Measurements from ENCODE around the gene TRIM42. TPM values are rescaled to one million over a fixed set of nuclear protein-coding genes. Genes with fewer than 3 reads are reported as not detected.

The TRIM42 gene
- polyA plus RNA-seq, result not detected in 2 replicates
- polyA minus RNA-seq, result not detected in 2 replicates

DNA sequence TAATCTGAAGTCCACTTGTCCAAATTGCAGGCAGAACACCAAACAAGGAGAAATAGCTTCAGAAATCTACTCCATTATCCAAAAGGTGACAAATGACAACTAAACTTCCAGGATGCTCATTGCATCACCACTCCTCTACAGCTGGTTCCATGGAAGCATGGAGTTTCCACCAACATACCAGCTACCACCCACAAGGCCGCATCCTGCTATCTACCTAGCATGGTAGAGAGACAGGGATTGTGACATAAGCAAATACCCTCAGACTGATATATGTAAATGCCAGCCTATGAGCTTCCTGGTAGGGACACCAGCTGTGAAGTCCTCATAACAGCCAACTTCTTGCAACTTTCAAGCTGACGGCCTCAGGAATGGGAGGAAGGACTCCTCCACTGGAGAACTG lies at the start of gene TRIM42:
Gene TRIM42 (plus strand): TSS at position 301 of the 400 bp plus-strand sequence. CDS start 166 bp downstream, outside the sequence.
- TF ChIP-seq, protein P1, sequence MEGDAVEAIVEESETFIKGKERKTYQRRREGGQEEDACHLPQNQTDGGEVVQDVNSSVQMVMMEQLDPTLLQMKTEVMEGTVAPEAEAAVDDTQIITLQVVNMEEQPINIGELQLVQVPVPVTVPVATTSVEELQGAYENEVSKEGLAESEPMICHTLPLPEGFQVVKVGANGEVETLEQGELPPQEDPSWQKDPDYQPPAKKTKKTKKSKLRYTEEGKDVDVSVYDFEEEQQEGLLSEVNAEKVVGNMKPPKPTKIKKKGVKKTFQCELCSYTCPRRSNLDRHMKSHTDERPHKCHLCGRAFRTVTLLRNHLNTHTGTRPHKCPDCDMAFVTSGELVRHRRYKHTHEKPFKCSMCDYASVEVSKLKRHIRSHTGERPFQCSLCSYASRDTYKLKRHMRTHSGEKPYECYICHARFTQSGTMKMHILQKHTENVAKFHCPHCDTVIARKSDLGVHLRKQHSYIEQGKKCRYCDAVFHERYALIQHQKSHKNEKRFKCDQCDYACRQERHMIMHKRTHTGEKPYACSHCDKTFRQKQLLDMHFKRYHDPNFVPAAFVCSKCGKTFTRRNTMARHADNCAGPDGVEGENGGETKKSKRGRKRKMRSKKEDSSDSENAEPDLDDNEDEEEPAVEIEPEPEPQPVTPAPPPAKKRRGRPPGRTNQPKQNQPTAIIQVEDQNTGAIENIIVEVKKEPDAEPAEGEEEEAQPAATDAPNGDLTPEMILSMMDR (IDR thresholded peaks at IDR 0.05; ENCODE audit: poor library complexity, severe bottlenecking), result no peak
- TF ChIP-seq EP300 (conservative IDR thresholded peaks at IDR 0.05; ENCODE audit: poor library complexity, severe bottlenecking) (no peak), POLR2AphosphoS5 (IDR thresholded peaks at IDR 0.05) (no peak), RAD21 (conservative IDR thresholded peaks at IDR 0.05) (no peak), EZH2 (IDR thresholded peaks at IDR 0.05; ENCODE audit: borderline replicate concordance, insufficient read depth, low read length, poor library complexity, severe bottlenecking) (no peak), TAF1 (IDR thresholded peaks at IDR 0.05; ENCODE audit: low read depth) (no peak), SMC3 (conservative IDR thresholded peaks at IDR 0.05; ENCODE audit: poor library complexity) (no peak), MXI1 (conservative IDR thresholded peaks at IDR 0.05; ENCODE audit: poor library complexity, severe bottlenecking) (no peak)
- TF ChIP-seq, protein P2, sequence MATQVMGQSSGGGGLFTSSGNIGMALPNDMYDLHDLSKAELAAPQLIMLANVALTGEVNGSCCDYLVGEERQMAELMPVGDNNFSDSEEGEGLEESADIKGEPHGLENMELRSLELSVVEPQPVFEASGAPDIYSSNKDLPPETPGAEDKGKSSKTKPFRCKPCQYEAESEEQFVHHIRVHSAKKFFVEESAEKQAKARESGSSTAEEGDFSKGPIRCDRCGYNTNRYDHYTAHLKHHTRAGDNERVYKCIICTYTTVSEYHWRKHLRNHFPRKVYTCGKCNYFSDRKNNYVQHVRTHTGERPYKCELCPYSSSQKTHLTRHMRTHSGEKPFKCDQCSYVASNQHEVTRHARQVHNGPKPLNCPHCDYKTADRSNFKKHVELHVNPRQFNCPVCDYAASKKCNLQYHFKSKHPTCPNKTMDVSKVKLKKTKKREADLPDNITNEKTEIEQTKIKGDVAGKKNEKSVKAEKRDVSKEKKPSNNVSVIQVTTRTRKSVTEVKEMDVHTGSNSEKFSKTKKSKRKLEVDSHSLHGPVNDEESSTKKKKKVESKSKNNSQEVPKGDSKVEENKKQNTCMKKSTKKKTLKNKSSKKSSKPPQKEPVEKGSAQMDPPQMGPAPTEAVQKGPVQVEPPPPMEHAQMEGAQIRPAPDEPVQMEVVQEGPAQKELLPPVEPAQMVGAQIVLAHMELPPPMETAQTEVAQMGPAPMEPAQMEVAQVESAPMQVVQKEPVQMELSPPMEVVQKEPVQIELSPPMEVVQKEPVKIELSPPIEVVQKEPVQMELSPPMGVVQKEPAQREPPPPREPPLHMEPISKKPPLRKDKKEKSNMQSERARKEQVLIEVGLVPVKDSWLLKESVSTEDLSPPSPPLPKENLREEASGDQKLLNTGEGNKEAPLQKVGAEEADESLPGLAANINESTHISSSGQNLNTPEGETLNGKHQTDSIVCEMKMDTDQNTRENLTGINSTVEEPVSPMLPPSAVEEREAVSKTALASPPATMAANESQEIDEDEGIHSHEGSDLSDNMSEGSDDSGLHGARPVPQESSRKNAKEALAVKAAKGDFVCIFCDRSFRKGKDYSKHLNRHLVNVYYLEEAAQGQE (IDR thresholded peaks at IDR 0.05; ENCODE audit: borderline replicate concordance), result no peak
- no peak within 1 kb of the TSS for H3K27ac ChIP-seq (ENCODE audit: low read length)

DNA sequence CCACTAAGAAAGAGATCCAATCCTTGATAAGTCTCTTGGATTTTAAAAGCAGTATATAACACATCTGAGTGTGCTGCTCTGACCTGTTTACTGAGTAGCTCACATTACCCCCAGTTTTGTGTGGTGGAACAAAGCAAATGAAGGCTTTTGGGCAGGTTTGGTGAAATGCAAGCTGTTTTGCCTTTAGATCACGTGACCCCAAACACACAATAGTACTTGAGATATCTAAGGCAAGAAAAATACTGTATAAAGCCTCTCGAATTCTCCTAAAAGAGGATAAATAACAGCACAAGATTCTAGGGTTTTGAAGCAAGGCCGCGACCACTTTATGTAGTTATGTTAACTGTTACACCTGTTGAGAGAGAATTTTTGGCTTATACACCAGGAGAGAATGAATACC lies 49.3 kb upstream of the TRIM42 start:
- H3K4me2 ChIP-seq (ENCODE audit: low read length), result no peak overlapping the region

More for the DNA sequence above, at the start of gene TRIM42:
- no peaks in the 10 kb centered on the region for H3K79me2 ChIP-seq (replicated peaks; ENCODE audit: insufficient read depth, low read length)
- no peak within 1 kb of the TSS for H3K4me2 ChIP-seq (ENCODE audit: low read length)
- no peaks in the 10 kb centered on the region for H3K9me3 ChIP-seq (ENCODE audit: low read length)
- H3K27me3 ChIP-seq (ENCODE audit: insufficient read depth, low read depth, low read length), result no peaks in the 10 kb centered on the region
- no peak within 1 kb of the TSS for H2AFZ ChIP-seq (ENCODE audit: low read depth, low read length)
- H3K4me3 ChIP-seq (ENCODE audit: low read length), result no peak within 1 kb of the TSS
- H3K9ac ChIP-seq (ENCODE audit: low read length), result no peak within 1 kb of the TSS
- H3K9me2 ChIP-seq (ENCODE audit: insufficient read depth, low read length), result no peaks in the 10 kb centered on the region
- no peaks in the 10 kb centered on the region for H3K36me3 ChIP-seq (ENCODE audit: insufficient read depth, low read length)
- H4K20me1 ChIP-seq (ENCODE audit: insufficient read depth), result no peaks in the 10 kb centered on the region
- no peaks in the 10 kb centered on the region for H3F3A ChIP-seq (ENCODE audit: insufficient read depth, low read length, poor library complexity, severe bottlenecking)

More for the DNA sequence above, 49.3 kb upstream of the TRIM42 start:
- no peaks in the 10 kb centered on the region for H4K20me1 ChIP-seq (ENCODE audit: insufficient read depth)
- H3K79me2 ChIP-seq (replicated peaks; ENCODE audit: insufficient read depth, low read length), result no peaks in the 10 kb centered on the region
- no peaks in the 10 kb centered on the region for H3K9me3 ChIP-seq (ENCODE audit: low read length)
- H3K27me3 ChIP-seq (ENCODE audit: insufficient read depth, low read depth, low read length), result no peaks in the 10 kb centered on the region
- no peaks in the 10 kb centered on the region for H3K9me2 ChIP-seq (ENCODE audit: insufficient read depth, low read length)
- H3F3A ChIP-seq (ENCODE audit: insufficient read depth, low read length, poor library complexity, severe bottlenecking), result no peaks in the 10 kb centered on the region
- H3K4me3 ChIP-seq (ENCODE audit: low read length), result no peak overlapping the region
- H3K36me3 ChIP-seq (ENCODE audit: insufficient read depth, low read length), result no peaks in the 10 kb centered on the region
- TF ChIP-seq, protein P2 (IDR thresholded peaks at IDR 0.05; ENCODE audit: borderline replicate concordance), result no peak
- TF ChIP-seq POLR2AphosphoS5 (IDR thresholded peaks at IDR 0.05), result no peak
- TF ChIP-seq EZH2 (IDR thresholded peaks at IDR 0.05; ENCODE audit: borderline replicate concordance, insufficient read depth, low read length, poor library complexity, severe bottlenecking), result no peak
- no peak for TF ChIP-seq MXI1 (conservative IDR thresholded peaks at IDR 0.05; ENCODE audit: poor library complexity, severe bottlenecking)
- TF ChIP-seq RAD21 (conservative IDR thresholded peaks at IDR 0.05), result no peak
- TF ChIP-seq EP300 (conservative IDR thresholded peaks at IDR 0.05; ENCODE audit: poor library complexity, severe bottlenecking), result no peak
- no peak for TF ChIP-seq TAF1 (IDR thresholded peaks at IDR 0.05; ENCODE audit: low read depth)
- TF ChIP-seq, protein P1 (IDR thresholded peaks at IDR 0.05; ENCODE audit: poor library complexity, severe bottlenecking), result no peak
- TF ChIP-seq SMC3 (conservative IDR thresholded peaks at IDR 0.05; ENCODE audit: poor library complexity), result no peak
- H2AFZ ChIP-seq (ENCODE audit: low read depth, low read length), result no peak overlapping the region
- H3K9ac ChIP-seq (ENCODE audit: low read length), result no peak overlapping the region
- H3K27ac ChIP-seq (ENCODE audit: low read length), result no peak overlapping the region

All from neural cell (in vitro differentiated cells).